ENCODE measurements around the gene SSU72.

GRCh38 chr1:1614954-1615255 is 40.2 kb upstream of the SSU72 start:
- TF ChIP-seq POLR2AphosphoS5 (IDR thresholded peaks at IDR 0.05) (no peak), CTCF (IDR thresholded peaks at IDR 0.05) (no peak), EP300 (IDR thresholded peaks at IDR 0.05) (no peak)

Data from stomach (tissue), 4 donors.